ENCODE data around the gene UACA. TPM values are rescaled to one million over a fixed set of nuclear protein-coding genes. Genes with fewer than 3 reads are reported as not detected.

Gene UACA
- total and polyA plus RNA-seq, 2 donors (not counting 3 experiments of a cell fraction or from before 2014, with no cell fraction given): 167 to 292 TPM

- no peaks in the 10 kb centered on the region for H3K27me3 ChIP-seq (ENCODE audit: control insufficient read depth in 2 of 2, insufficient read depth in 2 of 2, low read length in 2 of 2)
- H3K4me1 ChIP-seq (ENCODE audit: control insufficient read depth, extremely low read depth, insufficient read depth, low read length): peaks cover 37% of the 10 kb centered on the region
- H3K36me3 ChIP-seq (ENCODE audit: control insufficient read depth in 2 of 2, extremely low read depth in 1 of 2, insufficient read depth in 2 of 2, low read length in 2 of 2): no peaks in the 10 kb centered on the region
- H2AFZ ChIP-seq (ENCODE audit: low read depth, low read length): no peak overlapping the region
- dilution Hi-C loops (cut with MboI; ENCODE audit: extremely low pct_ligation_motif_present, low sequenced_read_pairs) (no loop called here), intact Hi-C loops (cut with micrococcal nuclease) (loop anchor here (1.0 to 2.0 kb wide), 6 partner anchors 21 to 663 kb away; partner anchors contain the start of genes LRRC49 and THAP10)
- peaks cover 5% of the 10 kb centered on the region for H4K20me1 ChIP-seq (replicated peaks; ENCODE audit: control insufficient read depth, extremely low read depth, insufficient read depth, low read length)
- H3K4me3 ChIP-seq (replicated peaks in 1 of 3; ENCODE audit: insufficient read depth in 1 of 3, low read depth in 1 of 3, low read length in 3 of 3): peak overlapping the region; percentile 71 to 90 (median 89)
- peaks cover 59% of the 10 kb centered on the region for H3K79me2 ChIP-seq (ENCODE audit: control insufficient read depth, insufficient read depth, low read length)
- peak overlapping the region; percentile 83 for H3K27ac ChIP-seq (ENCODE audit: insufficient read depth, low read depth, low read length)
- CTCF ChIA-PET: interaction anchor here (0.7 to 3.3 kb wide), 16 partner anchors 9 to 113 kb away, joined by 3 to 39 read pairs (median 6); no protein-coding TSS in a partner anchor
- peak overlapping the region; percentile 95 for H3K9ac ChIP-seq (replicated peaks; ENCODE audit: extremely low read depth, insufficient read depth, low read length)
- peak overlapping the region; percentile 98 for H3K4me2 ChIP-seq (ENCODE audit: insufficient read depth, low read length)
- peak; percentile 52 for DNase-seq (ENCODE audit: low read depth, low spot score)
- BruUV-seq (replicated peaks): no TSS peak
- no peaks in the 10 kb centered on the region for H3K9me3 ChIP-seq (replicated peaks; ENCODE audit: control insufficient read depth, insufficient read depth, low read length)
- peak; percentile 47 for FAIRE-seq
- TF ChIP-seq EZH2 (IDR thresholded peaks at IDR 0.05; ENCODE audit: borderline replicate concordance, low read depth, low read length, severe bottlenecking): no peak
- no peak for TF ChIP-seq MYC (IDR thresholded peaks at IDR 0.05; ENCODE audit: low read depth, low read length)
- TF ChIP-seq CTCF (IDR thresholded peaks at IDR 0.05; ENCODE audit: extremely low read depth in 1 of 2, insufficient read depth in 1 of 2, low read depth in 1 of 2, low read length in 2 of 2): no peak
- peak; percentile 19 for TF ChIP-seq JUN (IDR thresholded peaks at IDR 0.05; ENCODE audit: borderline replicate concordance, insufficient read depth, insufficient read length, low read depth)
- no peak for TF ChIP-seq FOS (IDR thresholded peaks at IDR 0.05; ENCODE audit: borderline replicate concordance, insufficient read depth, low read length)
- no peak for TF ChIP-seq POLR2AphosphoS5 (IDR thresholded peaks at IDR 0.05; ENCODE audit: insufficient read depth, low read depth, low read length)
- no peak for TF ChIP-seq GATA2 (IDR thresholded peaks at IDR 0.05; ENCODE audit: insufficient read depth, insufficient read length, low read depth, low read length)
- TF ChIP-seq POLR2A (IDR thresholded peaks at IDR 0.05; ENCODE audit: low read depth, low read length): no peak
- no peaks in the 10 kb centered on the region for H3K9me1 ChIP-seq (replicated peaks; ENCODE audit: control insufficient read depth, extremely low read depth, insufficient read depth, low read length)
- POLR2A ChIA-PET: interaction anchor here (0.6 to 1.9 kb wide), 3 partner anchors 9 to 60 kb away, joined by 5 to 7 read pairs (median 6); no protein-coding TSS in a partner anchor
Measured at GRCh38 chr15:70761931-70762468, 1.4 kb downstream of the UACA start.
